Endometrial microvascular endothelial cells (primary cell): ENCODE measurements around the gene RAB40C. TPM values are rescaled to one million over a fixed set of nuclear protein-coding genes. Genes with fewer than 3 reads are reported as not detected.

Experiments
- in situ Hi-C: cut with HindIII; loops from 2 replicates; pipeline ENCODE4 v1.10.0; 2017; ENCODE audit warnings: low sequenced_read_pairs, low pct_unique_long_range_greater_than_20kb; ENCODE audit errors: inconsistent ontology term
- total RNA-seq: library from RNA; depleted of rRNA; stranded (reverse); fragments of >200 nt; gene quantifications from one replicate; pipeline ENCODE4 v1.2.3, GENCODE V29; 2015; ENCODE audit errors: inconsistent ontology term

Gene RAB40C
- total RNA-seq, 1 donor from 2014 or later: 9.9 TPM

- in situ Hi-C loops: no loop called here
Measured at GRCh38 chr16:569445-570254, 20.2 kb upstream of the RAB40C start, which contains the start of gene PIGQ. PIGQ (plus strand) TSS chr16:569968; CDS start chr16:574075, 4,107 bp downstream.

- in situ Hi-C loops: no loop called here
Measured at GRCh38 chr16:572865-573650, 16.8 kb upstream of the RAB40C start.

GRCh38 chr16:574021-574760 is 15.7 kb upstream of the RAB40C start:
- in situ Hi-C loops: no loop called here

- in situ Hi-C loops: no loop called here
Measured at GRCh38 chr16:575354-576196, 14.3 kb upstream of the RAB40C start.

- in situ Hi-C loops: no loop called here
Measured at GRCh38 chr16:576197-576822, 13.6 kb upstream of the RAB40C start.

GRCh38 chr16:576823-577201 is 13.1 kb upstream of the RAB40C start:
- in situ Hi-C loops: no loop called here

- in situ Hi-C loops: no loop called here
Measured at GRCh38 chr16:577796-578195, 12.1 kb upstream of the RAB40C start.

- in situ Hi-C loops: no loop called here
Measured at GRCh38 chr16:578232-578869, 11.5 kb upstream of the RAB40C start.

GRCh38 chr16:578870-579405 is 10.9 kb upstream of the RAB40C start:
- in situ Hi-C loops: no loop called here

- in situ Hi-C loops: no loop called here
Measured at GRCh38 chr16:580141-580945, 9.5 kb upstream of the RAB40C start.

- in situ Hi-C loops: no loop called here
Measured at GRCh38 chr16:580946-581498, 8.8 kb upstream of the RAB40C start.

- in situ Hi-C loops: no loop called here
Measured at GRCh38 chr16:582218-582613, 7.7 kb upstream of the RAB40C start.

GRCh38 chr16:582614-583331 is 7.1 kb upstream of the RAB40C start:
- in situ Hi-C loops: no loop called here

- in situ Hi-C loops: no loop called here
Measured at GRCh38 chr16:583470-583814, 6.4 kb upstream of the RAB40C start.

GRCh38 chr16:583815-584591 is 5.9 kb upstream of the RAB40C start:
- in situ Hi-C loops: no loop called here
